ENCODE data around the gene PLA2G12A.

DNA sequence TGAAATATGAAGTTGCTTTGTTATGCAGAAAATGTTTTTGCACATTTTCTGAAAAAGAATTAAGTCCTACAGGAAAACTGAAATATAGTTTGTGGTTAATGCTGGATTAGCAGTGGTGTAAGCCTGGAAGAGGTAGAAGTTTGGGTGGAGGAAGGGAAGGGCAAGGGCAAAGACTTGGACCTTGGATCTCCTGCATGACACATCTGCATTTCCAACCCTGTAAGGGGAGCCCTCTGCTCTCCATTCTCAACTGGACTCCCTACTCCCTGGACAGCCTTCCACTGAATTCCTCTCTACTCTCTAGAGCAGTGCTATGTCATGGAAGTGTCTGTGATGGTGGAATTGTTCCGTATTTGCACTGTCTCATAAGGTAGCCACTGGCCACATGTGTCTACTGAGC, 31.2 kb downstream of the PLA2G12A start:
- TF ChIP-seq, protein P1, sequence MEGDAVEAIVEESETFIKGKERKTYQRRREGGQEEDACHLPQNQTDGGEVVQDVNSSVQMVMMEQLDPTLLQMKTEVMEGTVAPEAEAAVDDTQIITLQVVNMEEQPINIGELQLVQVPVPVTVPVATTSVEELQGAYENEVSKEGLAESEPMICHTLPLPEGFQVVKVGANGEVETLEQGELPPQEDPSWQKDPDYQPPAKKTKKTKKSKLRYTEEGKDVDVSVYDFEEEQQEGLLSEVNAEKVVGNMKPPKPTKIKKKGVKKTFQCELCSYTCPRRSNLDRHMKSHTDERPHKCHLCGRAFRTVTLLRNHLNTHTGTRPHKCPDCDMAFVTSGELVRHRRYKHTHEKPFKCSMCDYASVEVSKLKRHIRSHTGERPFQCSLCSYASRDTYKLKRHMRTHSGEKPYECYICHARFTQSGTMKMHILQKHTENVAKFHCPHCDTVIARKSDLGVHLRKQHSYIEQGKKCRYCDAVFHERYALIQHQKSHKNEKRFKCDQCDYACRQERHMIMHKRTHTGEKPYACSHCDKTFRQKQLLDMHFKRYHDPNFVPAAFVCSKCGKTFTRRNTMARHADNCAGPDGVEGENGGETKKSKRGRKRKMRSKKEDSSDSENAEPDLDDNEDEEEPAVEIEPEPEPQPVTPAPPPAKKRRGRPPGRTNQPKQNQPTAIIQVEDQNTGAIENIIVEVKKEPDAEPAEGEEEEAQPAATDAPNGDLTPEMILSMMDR (IDR thresholded peaks at IDR 0.05 in 2 of 3, conservative IDR thresholded peaks at IDR 0.05 in 1 of 3; ENCODE audit: borderline replicate concordance in 1 of 3, insufficient read depth in 1 of 3, low read depth in 2 of 3, low read length in 2 of 3): no peak
- TF ChIP-seq, protein P2, sequence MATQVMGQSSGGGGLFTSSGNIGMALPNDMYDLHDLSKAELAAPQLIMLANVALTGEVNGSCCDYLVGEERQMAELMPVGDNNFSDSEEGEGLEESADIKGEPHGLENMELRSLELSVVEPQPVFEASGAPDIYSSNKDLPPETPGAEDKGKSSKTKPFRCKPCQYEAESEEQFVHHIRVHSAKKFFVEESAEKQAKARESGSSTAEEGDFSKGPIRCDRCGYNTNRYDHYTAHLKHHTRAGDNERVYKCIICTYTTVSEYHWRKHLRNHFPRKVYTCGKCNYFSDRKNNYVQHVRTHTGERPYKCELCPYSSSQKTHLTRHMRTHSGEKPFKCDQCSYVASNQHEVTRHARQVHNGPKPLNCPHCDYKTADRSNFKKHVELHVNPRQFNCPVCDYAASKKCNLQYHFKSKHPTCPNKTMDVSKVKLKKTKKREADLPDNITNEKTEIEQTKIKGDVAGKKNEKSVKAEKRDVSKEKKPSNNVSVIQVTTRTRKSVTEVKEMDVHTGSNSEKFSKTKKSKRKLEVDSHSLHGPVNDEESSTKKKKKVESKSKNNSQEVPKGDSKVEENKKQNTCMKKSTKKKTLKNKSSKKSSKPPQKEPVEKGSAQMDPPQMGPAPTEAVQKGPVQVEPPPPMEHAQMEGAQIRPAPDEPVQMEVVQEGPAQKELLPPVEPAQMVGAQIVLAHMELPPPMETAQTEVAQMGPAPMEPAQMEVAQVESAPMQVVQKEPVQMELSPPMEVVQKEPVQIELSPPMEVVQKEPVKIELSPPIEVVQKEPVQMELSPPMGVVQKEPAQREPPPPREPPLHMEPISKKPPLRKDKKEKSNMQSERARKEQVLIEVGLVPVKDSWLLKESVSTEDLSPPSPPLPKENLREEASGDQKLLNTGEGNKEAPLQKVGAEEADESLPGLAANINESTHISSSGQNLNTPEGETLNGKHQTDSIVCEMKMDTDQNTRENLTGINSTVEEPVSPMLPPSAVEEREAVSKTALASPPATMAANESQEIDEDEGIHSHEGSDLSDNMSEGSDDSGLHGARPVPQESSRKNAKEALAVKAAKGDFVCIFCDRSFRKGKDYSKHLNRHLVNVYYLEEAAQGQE (IDR thresholded peaks at IDR 0.05; ENCODE audit: low read depth): no peak
- no peak for TF ChIP-seq YY1 (IDR thresholded peaks at IDR 0.05; ENCODE audit: extremely low read depth, insufficient replicate concordance, low read depth, low read length)
- TF ChIP-seq ZNF274 (IDR thresholded peaks at IDR 0.05; ENCODE audit: low read depth, low read length): no peak
- TF ChIP-seq SRF (IDR thresholded peaks at IDR 0.05; ENCODE audit: low read depth): no peak
- no peak for TF ChIP-seq POLR2AphosphoS5 (IDR thresholded peaks at IDR 0.05; ENCODE audit: low read depth, low read length)
- TF ChIP-seq POLR2A (IDR thresholded peaks at IDR 0.05; ENCODE audit: borderline replicate concordance, extremely low read depth, insufficient read depth, insufficient read length): no peak

Measured in HCT116 (cell line).